ENCODE measurements around the gene PTGR2.

DNA sequence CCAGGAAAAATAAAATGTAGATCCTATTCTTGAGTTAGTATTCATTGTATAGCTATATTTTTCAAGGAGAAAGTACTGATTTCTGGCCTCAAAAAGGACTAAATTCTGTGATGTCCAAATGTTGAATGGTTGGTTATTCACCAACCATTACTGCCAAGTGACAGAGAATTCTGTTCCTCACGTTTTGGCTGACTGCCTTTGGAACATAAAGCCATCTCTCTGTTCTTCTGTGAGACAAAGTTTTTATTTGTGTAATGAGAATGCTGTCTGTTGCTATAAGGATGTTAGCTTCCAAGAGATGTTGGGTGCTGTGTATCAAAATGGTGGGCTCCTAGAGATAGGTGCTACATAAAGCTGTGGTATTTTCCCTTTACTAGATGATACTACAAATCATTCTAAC, 44.3 kb downstream of the PTGR2 start:
- TF ChIP-seq, protein P1, sequence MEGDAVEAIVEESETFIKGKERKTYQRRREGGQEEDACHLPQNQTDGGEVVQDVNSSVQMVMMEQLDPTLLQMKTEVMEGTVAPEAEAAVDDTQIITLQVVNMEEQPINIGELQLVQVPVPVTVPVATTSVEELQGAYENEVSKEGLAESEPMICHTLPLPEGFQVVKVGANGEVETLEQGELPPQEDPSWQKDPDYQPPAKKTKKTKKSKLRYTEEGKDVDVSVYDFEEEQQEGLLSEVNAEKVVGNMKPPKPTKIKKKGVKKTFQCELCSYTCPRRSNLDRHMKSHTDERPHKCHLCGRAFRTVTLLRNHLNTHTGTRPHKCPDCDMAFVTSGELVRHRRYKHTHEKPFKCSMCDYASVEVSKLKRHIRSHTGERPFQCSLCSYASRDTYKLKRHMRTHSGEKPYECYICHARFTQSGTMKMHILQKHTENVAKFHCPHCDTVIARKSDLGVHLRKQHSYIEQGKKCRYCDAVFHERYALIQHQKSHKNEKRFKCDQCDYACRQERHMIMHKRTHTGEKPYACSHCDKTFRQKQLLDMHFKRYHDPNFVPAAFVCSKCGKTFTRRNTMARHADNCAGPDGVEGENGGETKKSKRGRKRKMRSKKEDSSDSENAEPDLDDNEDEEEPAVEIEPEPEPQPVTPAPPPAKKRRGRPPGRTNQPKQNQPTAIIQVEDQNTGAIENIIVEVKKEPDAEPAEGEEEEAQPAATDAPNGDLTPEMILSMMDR (IDR thresholded peaks at IDR 0.05; ENCODE audit: low read depth, low read length): no peak
- TF ChIP-seq EZH2phosphoT487 (IDR thresholded peaks at IDR 0.05; ENCODE audit: low read depth): no peak
